HG02885 (cell line): ENCODE results near the gene SNX10.
A peak's percentile ranks its signal among the peaks of the same experiment; 100 is the strongest.

Experiments
- ATAC-seq: cut with Tn5 transposase; IDR thresholded peaks from one replicate; pipeline ENCODE4 v1.9.1; 2021; ENCODE audit warnings: mild to moderate bottlenecking; ENCODE audit not compliant: unreplicated experiment, poor library complexity

SNX10 gene

DNA sequence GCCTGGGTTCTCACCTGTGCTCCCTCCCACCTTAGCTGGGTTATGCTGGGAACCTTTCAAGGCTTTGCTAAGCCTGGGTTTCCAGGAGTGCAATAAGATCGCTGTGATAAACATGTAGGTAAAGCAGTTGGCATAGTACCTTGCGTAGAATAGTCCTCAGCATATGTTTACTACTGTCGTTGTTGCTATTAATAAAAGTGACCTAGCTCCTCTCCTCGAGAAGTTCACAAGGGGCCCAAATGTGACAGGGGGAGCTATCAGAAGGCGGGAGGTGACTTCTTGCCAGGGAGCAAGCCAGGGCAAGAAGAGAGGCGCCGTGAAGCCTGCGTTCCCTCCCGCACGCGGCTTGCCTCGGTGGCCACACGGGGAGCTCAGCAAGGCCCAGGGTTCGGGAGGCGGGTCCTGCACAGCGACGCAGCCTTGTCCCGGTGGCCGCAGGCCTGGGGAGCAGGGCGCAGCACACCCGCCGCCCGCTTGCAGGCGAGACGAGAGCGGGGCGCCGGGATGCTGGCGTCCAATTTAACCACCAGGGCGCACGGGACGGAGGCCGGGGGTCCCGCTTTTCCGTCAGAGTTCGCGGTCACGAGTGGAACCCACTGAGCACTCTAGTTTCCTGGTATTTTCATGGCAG, 106.2 kb downstream of the SNX10 start:
- ATAC-seq, result peak; percentile 27

DNA sequence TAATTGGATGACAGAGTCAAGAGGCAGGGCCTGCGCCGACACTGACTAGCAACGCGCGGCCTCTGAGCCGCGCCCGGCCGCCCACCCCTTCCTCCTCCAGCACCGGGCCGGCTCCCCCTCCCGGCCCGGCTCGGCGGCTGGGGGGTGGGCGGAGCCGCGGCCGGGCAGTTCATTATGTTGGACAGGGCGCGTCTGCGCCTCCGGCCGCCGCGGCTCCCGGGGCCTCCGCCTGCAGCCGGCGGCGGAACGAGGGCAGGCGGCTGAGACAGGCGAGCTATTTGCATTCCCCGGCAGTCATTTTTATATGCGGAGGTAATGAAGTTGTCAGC, 106.7 kb downstream of the SNX10 start:
- peak; percentile 60 for ATAC-seq

DNA sequence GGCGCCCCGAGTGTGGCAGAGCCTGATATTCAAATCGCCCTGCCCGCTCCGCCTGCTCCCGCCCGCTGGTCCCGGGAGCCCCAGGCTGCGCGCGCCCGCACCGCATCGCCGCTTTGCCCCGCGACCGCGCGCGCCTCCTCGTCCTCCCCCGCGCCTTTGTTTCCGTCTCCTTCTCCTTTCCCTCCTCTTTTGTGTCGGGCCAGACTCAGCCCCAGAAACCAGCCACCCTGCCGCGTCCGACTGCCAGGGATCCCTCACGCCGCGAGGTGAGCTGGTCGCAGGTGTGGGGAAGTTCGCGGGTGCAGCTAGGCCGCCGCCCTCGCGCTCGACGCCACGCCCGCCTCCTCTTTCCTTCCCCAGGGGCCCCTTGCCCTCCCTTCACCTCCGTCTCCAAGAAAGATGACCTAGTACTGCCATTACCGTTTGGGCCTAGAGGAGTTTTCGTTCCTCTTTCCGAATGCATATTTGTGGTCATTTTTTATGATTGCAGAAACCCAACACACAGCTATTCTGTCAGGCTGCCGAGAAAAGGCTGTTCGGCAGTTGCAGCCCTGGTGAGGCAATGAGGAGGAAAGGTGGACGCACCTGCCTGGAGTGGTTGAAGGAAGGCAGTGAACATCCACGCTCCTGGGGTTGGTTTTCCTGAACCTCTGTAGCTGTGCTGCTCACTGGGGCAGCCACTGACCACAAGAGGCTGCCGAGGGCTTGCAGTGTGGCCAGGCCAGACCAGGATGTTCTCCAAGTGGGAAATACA, 107.3 kb downstream of the SNX10 start:
- ATAC-seq, result peak; percentile 84

DNA sequence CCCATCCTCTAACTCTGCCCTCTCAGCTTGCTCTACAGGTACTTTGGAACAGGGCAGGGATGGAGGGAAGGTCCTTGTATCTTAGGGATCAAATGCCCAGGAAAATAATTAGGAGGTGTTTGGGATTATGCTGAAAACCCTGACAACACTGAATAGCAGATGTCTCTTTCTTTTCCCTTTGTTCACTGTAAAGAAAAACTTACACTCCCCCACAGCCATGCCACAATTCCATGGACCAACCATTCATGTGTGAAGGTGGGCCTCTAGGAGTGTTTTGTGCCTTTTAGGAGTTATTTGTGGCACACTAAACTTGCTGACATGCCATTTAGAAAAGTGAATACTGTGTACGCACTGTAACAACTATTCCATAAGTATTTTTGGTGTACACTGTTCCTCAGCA, 108.1 kb downstream of the SNX10 start:
- ATAC-seq, result no peak

DNA sequence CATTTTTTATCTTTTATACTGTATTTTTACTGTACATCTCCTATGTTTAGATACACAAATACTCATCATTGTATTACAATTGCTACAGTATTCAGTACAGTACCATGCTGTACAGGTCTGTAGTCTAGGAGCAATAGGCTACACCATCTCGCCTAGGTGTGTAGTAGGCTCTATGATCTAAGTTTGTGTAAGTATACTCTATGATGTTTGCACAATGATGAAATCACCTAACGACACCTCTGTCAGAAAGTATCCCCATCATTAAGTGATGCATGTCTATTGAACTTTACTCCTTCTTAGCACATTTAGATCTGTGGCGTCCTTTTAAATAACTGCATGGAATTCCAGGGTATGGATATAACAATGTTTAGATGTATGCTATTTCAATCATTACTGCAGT, 112.0 kb downstream of the SNX10 start:
- ATAC-seq, result no peak

DNA sequence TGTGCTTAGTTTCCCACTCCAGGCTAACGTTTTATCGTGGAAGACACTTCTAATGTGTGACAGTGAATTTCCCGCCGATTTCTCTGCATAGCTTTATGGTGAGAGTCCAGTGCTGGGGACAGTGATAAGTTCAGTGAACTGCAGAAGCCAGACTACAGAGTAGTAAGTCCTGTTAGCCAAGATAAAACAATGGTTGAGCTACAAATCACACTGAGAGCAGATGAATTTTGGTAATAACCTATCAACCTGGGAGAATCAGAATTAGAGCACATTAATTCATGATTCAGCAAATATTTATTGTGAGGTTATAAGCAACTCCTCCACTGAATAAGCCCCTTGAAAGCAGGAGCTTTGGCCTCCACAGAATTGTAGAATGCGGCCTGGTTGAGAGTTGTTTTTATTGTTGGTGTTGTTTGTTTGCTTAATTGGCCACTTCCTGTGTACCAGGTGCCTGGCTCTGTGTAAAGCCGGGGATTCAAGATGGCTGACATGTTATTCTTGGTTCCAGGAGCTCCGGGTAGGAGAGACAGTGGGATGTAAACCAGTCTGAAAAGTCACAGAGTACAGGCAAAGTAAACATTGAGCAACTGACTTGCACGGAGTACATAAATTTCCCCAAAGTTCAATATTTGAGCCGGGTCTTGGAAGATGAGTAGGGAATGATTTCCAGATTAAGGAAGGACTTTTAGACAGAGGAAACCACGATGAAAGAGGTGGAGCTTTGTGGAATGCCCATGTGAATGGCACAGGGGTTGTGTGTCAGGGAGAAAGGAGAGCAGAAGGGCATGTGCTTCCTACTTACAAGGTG, 112.7 kb downstream of the SNX10 start:
- no peak for ATAC-seq

DNA sequence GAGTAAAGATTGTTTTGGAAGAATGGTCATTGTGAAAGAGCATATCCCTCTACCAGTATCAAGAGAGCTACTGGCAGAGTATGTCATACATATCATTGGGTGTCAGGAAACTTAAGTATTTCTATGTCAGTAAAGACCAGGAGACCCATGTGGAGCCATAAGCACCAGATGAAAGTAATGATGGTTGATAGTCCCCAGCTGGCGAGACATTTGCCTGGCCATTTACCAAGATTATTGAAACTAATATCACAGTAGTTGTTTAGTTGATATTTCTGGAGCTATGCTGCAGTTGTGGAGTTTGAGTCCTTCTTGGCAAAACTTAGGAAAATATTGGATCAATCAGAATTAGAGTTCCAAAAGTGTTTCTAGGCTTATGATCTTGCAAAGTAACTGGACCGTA, 114.8 kb downstream of the SNX10 start:
- ATAC-seq, result no peak

DNA sequence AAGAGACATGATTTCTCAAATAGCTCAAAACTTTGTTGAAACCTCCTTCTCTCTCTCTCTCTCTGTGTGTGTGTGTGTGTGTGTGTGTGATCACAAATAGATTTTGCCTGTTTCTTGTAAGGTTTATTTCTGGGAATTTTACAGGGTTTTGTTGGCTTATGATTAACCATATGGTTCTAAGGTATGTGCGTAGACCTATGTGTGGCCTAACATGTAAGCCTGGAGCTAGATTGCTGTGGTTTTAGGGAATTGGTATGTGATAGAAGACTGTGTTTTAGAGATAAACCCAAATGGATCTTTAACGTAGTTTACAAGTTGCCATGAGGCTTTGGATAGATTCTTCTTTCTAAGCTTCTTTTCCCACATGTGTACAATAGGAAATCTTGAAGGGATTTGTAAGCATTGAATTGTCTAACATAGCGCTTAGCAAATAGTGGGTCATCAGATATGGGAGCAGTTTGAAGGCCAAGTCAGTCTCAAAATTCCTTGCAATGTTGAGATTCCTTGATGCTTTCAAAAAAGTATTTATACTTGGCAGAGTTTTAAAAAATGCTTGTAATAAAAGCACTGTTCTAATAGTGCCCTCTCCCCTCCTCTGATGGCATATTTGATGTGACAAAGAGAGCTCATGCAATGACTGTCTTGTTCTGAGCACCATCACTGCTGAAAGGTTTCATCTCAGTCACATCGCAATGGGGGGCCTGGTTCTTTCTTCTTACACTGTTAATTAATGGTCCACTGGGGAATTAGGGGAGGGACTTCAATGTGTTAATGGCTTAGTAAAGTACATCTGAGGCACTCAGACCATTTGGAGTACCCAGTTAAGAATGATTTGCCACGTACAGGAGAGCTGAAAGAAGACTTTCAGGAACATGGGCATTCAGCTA, 118.2 kb downstream of the SNX10 start:
- ATAC-seq, result no peak

DNA sequence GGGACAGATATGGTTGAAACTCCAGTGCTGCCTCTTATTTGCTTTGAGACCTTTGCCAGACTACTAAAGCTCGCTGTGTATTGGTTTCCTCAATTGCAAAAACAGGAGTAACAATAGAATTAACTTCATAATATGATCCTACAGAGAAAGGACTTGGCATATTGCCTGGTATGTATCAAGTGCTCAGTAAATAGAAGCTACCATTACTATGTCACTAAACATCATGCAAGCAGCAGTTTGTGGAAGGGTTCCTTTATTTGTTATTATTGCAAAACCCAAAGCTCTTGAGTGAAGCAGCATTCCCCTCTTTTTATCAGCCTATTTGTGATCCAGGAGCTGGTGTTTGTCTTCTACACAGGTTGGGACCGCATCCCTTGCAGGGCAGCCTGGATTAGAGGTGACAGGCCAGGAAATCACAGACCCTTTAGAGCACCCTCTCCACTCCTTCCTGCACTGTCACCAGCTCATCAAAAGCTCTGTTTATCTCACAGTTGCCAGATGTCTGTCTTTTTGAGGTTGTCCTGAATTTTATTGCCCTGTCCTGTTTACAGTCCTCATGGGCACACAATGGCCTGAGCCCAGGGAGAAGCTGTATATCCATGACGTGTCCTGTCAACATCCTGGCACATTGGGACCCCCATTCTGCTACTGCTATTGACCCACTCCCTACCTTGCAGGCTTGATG, 121.5 kb downstream of the SNX10 start:
- no peak for ATAC-seq

DNA sequence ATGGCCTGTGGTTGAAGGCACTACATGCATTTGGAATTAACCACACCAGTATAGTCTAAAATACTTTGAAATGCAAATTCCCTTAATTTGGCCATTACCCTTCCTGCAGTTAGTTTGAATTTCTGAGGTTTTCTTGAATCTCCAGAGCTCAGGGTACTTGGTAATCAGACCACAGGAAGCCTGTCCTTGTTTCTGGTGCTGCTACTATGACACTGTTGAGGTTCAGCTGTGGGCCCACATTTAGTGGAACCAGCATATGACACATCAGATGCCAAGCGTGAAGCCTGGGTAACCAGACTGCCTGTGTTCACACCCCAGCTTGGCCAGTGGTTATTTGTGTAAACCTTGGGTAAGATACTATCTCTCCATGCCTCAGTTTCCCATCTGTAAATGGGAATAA, 124.3 kb downstream of the SNX10 start:
- no peak for ATAC-seq

DNA sequence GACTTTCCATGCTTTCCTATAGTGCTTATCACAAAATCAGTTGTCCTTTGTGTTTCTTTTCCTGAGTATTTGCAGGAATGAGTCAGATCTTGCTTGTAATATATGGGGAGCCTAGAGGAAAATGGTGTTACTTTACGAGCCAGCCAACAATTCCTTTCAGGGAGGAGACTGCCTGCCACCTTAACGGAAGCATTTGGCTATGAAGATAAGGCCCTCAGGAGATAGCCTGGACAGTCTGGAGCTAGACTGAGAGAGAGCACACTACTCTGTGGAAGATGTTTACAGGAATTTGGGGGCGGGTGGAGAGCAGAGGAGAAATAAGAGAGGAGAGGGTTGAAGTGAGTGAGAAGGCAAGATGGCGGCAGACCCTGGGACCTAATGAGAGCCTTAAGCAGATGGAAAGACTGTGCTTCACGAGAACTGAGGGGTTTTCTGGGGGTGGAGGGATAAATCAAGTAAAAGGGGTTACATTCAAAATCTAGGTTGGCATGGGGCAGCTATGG, 126.3 kb downstream of the SNX10 start:
- ATAC-seq, result no peak

DNA sequence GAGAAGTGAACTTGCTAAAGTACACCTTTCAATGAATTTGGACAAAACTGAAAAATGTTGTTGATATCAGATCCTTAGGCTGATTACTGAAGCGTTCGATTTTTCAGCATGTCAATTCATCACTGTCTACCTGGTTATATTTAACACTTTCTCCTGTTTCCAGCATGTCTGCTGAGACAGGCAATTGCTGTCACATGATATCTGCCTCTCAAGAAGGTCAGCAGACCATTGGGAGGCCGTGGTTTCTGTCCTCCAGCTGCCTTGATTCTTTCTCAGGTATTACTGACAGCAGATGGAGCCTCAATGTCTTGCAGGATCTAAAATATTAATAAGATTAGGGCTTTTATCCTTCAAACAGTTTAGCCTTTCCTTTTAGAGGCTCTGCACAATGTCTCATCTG, 127.5 kb downstream of the SNX10 start:
- ATAC-seq, result no peak

DNA sequence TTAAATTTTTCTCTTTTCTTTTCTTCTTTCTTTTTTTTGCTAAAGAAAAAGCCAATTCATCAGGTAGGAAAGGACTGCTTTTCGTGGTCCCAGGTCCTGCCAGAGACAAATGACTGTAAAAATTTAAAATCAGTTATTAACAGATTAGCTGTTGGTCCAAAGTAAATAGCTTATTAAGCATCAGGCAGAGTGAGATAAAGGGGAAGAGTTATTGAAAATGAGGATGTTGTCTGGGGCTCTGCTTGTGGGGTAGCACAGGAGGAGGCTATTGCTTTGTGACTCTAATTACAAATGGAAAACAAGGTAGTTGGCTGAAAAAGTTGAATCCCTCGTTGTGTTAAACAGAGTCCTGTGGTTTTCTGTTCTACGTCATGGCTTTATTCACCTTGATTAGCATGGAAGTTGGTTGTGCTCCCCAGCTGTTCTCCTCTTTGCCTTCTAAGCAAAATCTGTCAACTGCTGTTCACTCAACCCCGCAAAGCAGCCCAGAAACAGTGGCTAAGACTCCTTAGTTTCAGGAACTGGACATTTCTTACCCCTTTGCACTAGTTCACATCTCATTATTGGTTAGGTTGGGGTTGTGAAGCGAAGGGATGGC, 128.9 kb downstream of the SNX10 start:
- no peak for ATAC-seq

DNA sequence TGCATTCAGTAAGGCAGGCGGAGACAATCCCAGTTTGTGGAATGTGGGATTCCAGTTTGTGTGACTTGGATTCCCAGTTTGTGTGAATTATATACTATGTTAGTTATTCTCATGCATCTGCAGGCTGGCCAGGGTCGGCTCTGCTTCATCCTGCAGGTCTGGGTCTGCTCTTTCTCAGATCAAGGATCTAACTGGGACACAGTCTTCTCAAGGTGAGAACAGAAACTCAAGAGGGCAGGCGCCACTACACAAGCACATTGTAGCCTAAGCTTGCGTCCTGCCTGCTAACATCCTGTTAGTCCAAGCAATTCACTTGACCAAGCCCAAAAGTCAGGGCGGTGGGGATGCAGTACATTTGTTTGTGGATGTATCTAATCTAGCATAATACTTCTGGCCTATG, 131.1 kb downstream of the SNX10 start:
- ATAC-seq, result no peak

DNA sequence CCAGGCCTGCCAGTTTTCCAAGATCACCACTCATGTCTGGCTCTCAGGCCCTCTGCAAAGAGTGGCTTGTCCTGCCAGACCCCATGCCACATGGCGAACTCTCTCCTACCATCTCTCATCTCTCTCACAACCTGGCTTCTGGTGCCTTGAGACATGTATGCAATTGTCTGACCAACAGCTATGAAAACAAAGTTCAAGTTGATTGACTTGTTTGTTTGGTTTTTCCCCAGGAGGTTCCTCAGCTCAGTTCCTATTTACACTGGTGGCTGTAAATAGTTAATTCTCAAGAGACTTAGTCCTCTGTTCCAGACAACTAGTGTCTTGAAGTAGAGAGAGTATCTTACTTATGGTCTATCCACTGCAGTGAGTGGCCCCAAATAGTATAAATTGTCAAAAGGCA, 131.8 kb downstream of the SNX10 start:
- no peak for ATAC-seq
